Stimulated activated CD8-positive, alpha-beta memory T cell treated with anti-CD3 and anti-CD28 coated beads, Interleukin-7, amount 100 ng/mL, for 24 hours (primary cell): ENCODE data around the gene SUFU.
"Not testable (repeated sequence)": the region's sequence is repeated elsewhere in the genome, so short reads cannot be mapped to it uniquely, and the experiment has no call there.

Source experiments
- DNase-seq: peaks from one replicate; pipeline ENCODE4 v3.0.0-alpha.2; 2020; ENCODE audit warnings: low read depth

SUFU gene

GRCh38 chr10:102480396-102480795 is 23.4 kb upstream of the SUFU start:
- DNase-seq = no peak

GRCh38 chr10:102484021-102484420 is 19.8 kb upstream of the SUFU start:
- no peak for DNase-seq

GRCh38 chr10:102485093-102485784 is 18.5 kb upstream of the SUFU start:
- no peak for DNase-seq

DNA sequence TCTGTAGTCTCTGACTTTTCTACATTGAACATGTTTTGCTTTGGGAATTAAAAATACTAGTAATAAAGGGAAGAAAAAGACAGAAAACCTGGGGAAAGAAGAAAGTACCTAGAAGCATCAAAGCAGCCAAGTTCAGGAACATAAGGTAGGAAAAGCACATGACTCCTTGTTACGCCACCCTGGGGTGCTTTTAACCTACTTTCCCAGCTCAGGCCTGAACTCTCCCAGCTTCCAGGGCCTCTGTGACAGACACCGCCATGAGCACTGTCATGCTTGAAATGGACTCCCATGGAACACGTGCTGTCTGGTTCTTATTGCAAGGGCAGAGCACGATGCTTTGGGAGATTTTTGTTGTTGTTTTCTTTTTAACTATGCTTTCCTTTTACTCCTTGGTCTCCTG is 12.6 kb upstream of the SUFU start:
- no peak for DNase-seq

- no peak for DNase-seq
Observed at GRCh38 chr10:102492344-102492939, 11.3 kb upstream of the SUFU start.

- DNase-seq = no peak
Observed at GRCh38 chr10:102492983-102493382, 10.8 kb upstream of the SUFU start.

DNA sequence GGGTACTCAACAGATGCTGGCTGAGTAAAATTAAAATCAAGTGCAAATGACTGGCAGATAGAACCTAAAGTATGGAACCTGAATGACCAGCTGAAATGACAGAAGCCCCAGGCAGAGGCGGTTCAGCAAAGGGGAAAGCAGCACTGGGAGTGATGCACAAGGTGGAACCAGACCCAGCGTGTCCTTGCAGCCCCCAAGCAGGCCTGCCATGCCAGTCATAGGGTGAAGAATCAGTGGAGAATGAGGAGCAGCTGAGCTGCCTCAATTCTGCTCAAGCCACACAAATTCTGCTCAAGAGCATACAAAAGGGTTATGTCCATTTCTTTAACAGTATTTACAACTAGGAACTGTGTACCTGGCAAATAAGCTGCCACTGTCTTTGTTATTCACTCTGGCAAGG is 10.0 kb upstream of the SUFU start:
- DNase-seq = no peak

GRCh38 chr10:102497545-102497944 is 6.2 kb upstream of the SUFU start:
- DNase-seq = no peak

DNA sequence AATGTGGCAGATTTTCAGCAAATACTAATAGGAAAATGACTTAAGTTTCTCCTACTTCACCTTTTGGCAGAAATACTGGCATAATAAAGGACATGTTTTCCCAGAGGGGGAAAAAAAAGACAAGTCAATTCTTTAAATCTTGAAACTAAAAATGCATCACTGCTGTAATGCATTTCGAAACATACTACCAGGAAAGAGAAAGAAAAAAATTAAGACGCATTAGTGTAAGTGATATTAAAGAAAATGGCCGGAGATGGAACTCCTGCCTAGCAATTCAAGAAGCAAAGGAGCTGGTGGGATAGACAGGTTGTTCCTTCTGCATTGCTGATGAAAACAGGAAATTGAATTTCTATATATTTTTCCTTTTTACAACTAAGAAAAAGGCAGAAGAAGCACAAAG is 4.4 kb upstream of the SUFU start:
- no peak for DNase-seq

GRCh38 chr10:102500686-102501085 is 3.1 kb upstream of the SUFU start:
- not testable (repeated sequence) for DNase-seq

DNA sequence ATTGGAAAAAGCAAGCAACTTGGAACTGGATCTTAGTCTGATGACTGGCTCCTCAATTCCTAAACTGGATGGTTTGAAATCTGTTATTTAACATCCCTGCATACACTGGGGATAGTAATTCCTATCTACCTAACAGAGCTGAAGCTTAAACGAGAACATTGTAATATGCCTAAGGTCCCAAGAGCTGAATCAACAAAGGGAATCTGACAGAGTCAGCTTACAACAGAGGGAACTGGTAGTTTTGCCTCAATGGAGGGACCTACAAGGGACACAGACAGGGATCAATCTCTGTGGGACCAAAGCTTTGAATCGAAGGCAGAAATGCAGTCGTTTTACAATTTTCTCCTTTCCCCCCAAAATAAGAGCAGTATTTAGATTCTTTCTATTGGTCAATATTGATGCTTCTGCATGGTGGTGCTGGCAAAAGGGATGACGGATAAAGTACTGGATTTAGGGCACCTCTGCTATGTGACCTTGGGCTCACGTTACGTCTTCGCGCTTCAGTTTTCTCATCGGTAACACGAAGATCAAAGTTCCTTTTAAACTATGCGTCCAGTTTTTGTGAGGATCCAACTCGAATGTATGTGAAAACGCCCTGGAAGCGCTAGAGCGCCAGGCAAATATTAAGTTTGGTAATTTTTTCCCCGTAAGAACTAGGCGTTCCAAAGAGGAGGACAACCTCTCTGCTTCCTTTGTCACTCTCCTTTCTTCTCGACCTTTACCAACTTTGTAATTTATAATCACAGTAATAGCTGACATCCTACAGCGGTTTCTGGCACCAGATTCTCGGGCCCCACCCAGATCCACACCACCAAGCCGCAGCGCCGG is 2.4 kb upstream of the SUFU start:
- DNase-seq = no peak

DNA sequence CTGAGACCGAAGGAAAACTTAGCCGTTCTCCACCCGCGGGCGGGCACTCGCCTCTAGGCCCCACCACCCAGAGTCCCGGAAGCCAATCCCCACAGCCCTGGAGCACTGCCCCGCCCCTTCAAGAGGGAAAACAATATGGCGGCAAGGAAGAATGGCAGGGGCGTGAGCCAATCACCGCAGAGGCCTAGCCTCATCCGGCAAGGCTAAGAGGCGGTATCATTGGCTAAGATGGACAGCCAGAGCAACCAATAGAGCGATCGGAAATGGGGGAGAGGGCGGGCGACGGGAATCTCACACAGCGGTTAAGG is 1.8 kb upstream of the SUFU start:
- peak; percentile 94 for DNase-seq

DNA sequence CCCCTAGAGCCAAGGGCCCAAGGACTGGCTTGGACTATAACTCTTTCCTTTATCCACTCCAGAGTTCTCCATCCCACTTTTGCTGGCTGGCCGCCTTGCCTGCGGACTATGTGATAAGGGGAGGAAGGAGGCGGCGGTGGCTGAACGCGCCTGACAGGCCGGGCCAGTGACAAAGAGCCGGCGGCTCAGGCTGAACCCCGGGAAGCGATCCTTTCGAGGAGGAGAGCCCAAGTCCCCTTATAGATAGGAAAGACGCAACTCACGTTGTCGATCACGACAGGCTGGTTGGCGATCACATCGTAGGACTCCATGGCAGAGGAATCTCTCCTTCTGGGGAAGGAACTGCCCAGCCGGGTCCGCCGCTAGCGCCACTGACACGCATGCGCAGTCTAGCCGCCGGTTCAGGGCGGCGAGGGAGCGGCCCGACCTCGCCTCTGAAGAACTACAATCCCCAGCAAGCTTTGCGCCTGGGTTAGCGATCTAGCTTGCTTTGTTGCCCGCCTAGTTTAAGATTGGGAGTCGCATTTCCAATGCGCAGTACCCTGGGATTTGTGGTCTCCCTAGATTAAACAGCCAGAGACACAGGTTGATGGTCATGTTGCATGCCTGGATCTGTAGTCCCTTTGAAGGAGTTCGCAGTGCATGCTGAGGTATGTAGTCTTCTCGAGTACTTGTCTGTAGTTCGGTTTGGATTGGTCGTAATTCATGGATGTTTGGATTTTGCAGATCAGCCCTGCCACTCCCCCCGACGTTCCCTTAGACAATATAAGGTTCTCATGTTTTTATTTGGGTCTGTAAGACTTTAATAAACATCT is 1.2 kb upstream of the SUFU start, which contains the start of gene ACTR1A:
TSS of gene ACTR1A (minus strand) at position 376 of the 815 bp plus-strand sequence. CDS start at position 311, 65 bp downstream.
- peak; percentile 87 for DNase-seq

- DNase-seq = no peak
Observed at GRCh38 chr10:102504179-102504975, 605 bp downstream of the SUFU start.

- DNase-seq = no peak
Observed at GRCh38 chr10:102504976-102505300, 1.2 kb downstream of the SUFU start.

DNA sequence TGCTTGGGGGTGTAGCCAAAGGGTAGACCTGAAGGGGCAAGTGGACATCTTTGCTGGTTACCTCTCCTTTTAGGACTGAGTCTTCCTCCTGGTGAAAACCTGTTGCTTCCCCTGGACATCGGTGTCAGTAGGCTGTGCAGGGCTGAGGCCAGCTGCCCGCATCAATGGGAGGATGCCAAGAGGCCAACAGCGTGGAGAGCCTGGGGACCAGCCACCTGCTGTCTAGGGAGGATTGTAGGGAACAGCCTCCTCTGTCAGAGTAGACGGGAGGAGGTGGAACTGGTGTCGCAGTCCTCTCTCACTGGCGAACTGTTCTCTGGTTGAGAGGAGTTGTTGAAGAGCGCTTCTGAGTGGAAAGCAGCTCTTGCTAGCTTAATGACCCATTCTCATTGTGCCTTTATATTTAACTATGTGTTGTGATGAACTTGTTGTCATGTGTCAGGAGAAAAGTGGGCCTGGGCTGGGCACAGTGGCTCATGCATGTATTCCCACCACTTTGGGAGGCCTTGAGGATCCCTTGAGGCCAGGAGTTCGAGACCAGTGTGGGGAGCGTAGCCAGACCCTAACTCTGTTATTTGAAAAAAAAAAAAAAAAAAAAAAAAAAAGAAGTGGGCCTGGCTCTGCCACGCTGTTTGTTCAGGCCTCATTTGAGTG is 1.8 kb downstream of the SUFU start:
- no peak for DNase-seq

DNA sequence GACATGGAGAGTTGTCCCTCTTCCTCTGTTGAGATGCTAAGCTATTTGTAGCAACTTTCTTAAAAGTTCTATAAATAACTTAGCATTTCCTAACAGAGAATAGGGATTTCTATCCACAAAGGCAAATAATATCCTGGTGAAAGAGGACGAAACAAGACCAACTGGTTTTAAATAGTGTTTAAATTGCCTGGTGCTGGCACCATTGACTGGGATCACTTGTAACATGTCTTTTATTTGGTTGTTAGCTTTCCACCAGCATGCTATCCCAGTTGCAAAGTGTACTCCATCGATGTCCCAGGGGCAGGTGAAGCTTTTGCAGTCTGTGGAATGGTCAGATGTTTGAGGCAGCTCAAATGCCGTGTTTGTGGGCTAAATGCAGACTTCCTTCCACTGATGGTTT is 3.7 kb downstream of the SUFU start:
- no peak for DNase-seq

GRCh38 chr10:102508506-102508905 is 4.7 kb downstream of the SUFU start:
- no peak for DNase-seq

GRCh38 chr10:102509387-102509786 is 5.6 kb downstream of the SUFU start:
- DNase-seq = no peak

GRCh38 chr10:102511583-102512274 is 8.0 kb downstream of the SUFU start:
- DNase-seq = no peak
